MM.1S (cell line): Measurements from ENCODE around the gene GPC1.

Experiments used
- DNase-seq: peaks from one replicate; pipeline ENCODE4 v3.0.0-alpha.2; 2015
- H2AFZ ChIP-seq: fragments of 300-600 bp; sonication (generic); 2 replicates; pipeline ENCODE4 v1.6.0; 2016; ENCODE audit warnings: antibody characterized with exemption, low read length
- H3F3A ChIP-seq: fragments of 300-600 bp; sonication (generic); 2 replicates; pipeline ENCODE4 v1.6.1; 2016; ENCODE audit warnings: mild to moderate bottlenecking, antibody characterized with exemption, low read length, moderate library complexity, mixed read lengths; ENCODE audit not compliant: insufficient read depth
- H3K27ac ChIP-seq: fragments of 300-600 bp; sonication (generic); 2 replicates; pipeline ENCODE4 v1.5.1; 2016; ENCODE audit warnings: mild to moderate bottlenecking, low read length
- H3K27me3 ChIP-seq: fragments of 300-600 bp; sonication (generic); replicated peaks from 2 replicates; pipeline ENCODE4 v1.6.0; 2016; ENCODE audit warnings: low read length; ENCODE audit not compliant: insufficient read depth
- H3K36me3 ChIP-seq: fragments of 300-600 bp; sonication (generic); replicated peaks from 2 replicates; pipeline ENCODE4 v1.6.1; 2016; ENCODE audit warnings: mild to moderate bottlenecking, low read length, mixed read lengths; ENCODE audit not compliant: insufficient read depth
- H3K4me1 ChIP-seq: fragments of 300-600 bp; sonication (generic); 2 replicates; pipeline ENCODE4 v1.6.1; 2016; ENCODE audit warnings: low read length, mixed read lengths
- H3K4me2 ChIP-seq: fragments of 300-600 bp; sonication (generic); 2 replicates; pipeline ENCODE4 v1.6.0; 2016; ENCODE audit warnings: low read depth, low read length
- H3K4me3 ChIP-seq: fragments of 300-600 bp; sonication (generic); 2 replicates; pipeline ENCODE4 v1.5.1; 2016; ENCODE audit warnings: low read length, mixed read lengths
- H3K79me2 ChIP-seq: fragments of 300-600 bp; sonication (generic); 2 replicates; pipeline ENCODE4 v1.6.1; 2016; ENCODE audit warnings: mixed run types, low read length, mixed read lengths
- H3K9ac ChIP-seq: fragments of 300-600 bp; sonication (generic); 2 replicates; pipeline ENCODE4 v1.6.1; 2016; ENCODE audit warnings: low read length, mixed read lengths
- H3K9me2 ChIP-seq: fragments of 300-600 bp; sonication (generic); replicated peaks from 2 replicates; pipeline ENCODE4 v1.6.1; 2016; ENCODE audit warnings: mild to moderate bottlenecking, low read length, mixed read lengths; ENCODE audit not compliant: insufficient read depth
- H3K9me3 ChIP-seq: fragments of 300-600 bp; sonication (generic); replicated peaks from 2 replicates; pipeline ENCODE4 v1.6.1; 2016; ENCODE audit warnings: mild to moderate bottlenecking, low read length, mixed read lengths; ENCODE audit not compliant: insufficient read depth
- H4K20me1 ChIP-seq: fragments of 300-600 bp; sonication (generic); 2 replicates; pipeline ENCODE4 v1.6.1; 2016; ENCODE audit warnings: mild to moderate bottlenecking, low read length, moderate library complexity, mixed read lengths; ENCODE audit not compliant: insufficient read depth
- EZH2 ChIP-seq: fragments of 300-600 bp; sonication (generic); optimal IDR thresholded peaks from 2 replicates; pipeline ENCODE3; 2017; ENCODE audit warnings: low read depth, mild to moderate bottlenecking, antibody characterized with exemption, low read length, mixed read lengths
- EZH2phosphoT487 ChIP-seq: fragments of 300-600 bp; sonication (generic); IDR thresholded peaks from 2 replicates; pipeline ENCODE4 v1.6.1; 2018; ENCODE audit warnings: antibody characterized with exemption, low read length
- TF ChIP-seq, protein P1 (sequence below): fragments of 300-600 bp; sonication (generic); IDR thresholded peaks from 2 replicates; pipeline ENCODE4 v1.5.1; 2016; ENCODE audit warnings: antibody characterized with exemption, low read length, mixed read lengths

The GPC1 gene

DNA sequence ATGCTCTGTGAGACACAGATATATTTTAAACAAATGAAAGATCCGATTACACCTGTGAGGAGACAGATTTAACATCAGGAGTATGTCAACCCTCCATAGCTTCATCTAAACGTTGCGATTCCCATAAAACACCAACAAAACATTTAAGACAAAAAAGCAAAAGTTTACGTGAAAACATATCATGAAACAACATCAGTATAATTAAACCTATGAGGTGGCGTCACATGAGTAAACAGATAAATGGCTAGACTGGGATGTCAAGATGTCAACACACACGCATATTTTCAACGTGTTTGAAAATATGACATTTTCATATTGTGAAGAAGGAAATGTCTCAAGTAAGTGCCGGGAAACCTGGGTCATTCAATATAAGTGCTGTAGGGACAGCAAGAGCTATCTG, 25.5 kb upstream of the GPC1 start:
- Histone ChIP-seq H3K4me2 (no peak overlapping the region), H3K79me2 (no peaks in the 10 kb centered on the region), H3F3A (no peaks in the 10 kb centered on the region), H3K9me2 (no peaks in the 10 kb centered on the region), H3K9ac (no peak overlapping the region), H3K4me3 (no peak overlapping the region), H4K20me1 (no peaks in the 10 kb centered on the region), H3K36me3 (no peaks in the 10 kb centered on the region), H3K27ac (no peak overlapping the region), H3K9me3 (no peaks in the 10 kb centered on the region), H3K27me3 (peaks cover 57% of the 10 kb centered on the region), H2AFZ (no peak overlapping the region), H3K4me1 (no peaks in the 10 kb centered on the region)
- no peak for DNase-seq
- TF ChIP-seq EZH2 (no peak), EZH2phosphoT487 (no peak)
- TF ChIP-seq, protein P1, sequence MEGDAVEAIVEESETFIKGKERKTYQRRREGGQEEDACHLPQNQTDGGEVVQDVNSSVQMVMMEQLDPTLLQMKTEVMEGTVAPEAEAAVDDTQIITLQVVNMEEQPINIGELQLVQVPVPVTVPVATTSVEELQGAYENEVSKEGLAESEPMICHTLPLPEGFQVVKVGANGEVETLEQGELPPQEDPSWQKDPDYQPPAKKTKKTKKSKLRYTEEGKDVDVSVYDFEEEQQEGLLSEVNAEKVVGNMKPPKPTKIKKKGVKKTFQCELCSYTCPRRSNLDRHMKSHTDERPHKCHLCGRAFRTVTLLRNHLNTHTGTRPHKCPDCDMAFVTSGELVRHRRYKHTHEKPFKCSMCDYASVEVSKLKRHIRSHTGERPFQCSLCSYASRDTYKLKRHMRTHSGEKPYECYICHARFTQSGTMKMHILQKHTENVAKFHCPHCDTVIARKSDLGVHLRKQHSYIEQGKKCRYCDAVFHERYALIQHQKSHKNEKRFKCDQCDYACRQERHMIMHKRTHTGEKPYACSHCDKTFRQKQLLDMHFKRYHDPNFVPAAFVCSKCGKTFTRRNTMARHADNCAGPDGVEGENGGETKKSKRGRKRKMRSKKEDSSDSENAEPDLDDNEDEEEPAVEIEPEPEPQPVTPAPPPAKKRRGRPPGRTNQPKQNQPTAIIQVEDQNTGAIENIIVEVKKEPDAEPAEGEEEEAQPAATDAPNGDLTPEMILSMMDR = no peak

GRCh38 chr2:240410808-240411207, 24.7 kb upstream of the GPC1 start:
- H3K9me3 ChIP-seq = no peaks in the 10 kb centered on the region
- no peaks in the 10 kb centered on the region for H3K36me3 ChIP-seq
- H4K20me1 ChIP-seq = no peaks in the 10 kb centered on the region
- no peaks in the 10 kb centered on the region for H3K79me2 ChIP-seq
- no peak overlapping the region for H2AFZ ChIP-seq
- no peak overlapping the region for H3K27ac ChIP-seq
- DNase-seq = no peak
- peaks cover 58% of the 10 kb centered on the region for H3K27me3 ChIP-seq
- no peaks in the 10 kb centered on the region for H3K9me2 ChIP-seq
- no peaks in the 10 kb centered on the region for H3F3A ChIP-seq
- TF ChIP-seq EZH2 = no peak
- TF ChIP-seq, protein P1 = no peak
- no peak for TF ChIP-seq EZH2phosphoT487
- H3K9ac ChIP-seq = no peak overlapping the region
- H3K4me3 ChIP-seq = no peak overlapping the region
- no peak overlapping the region for H3K4me2 ChIP-seq
- no peaks in the 10 kb centered on the region for H3K4me1 ChIP-seq

- no peaks in the 10 kb centered on the region for H4K20me1 ChIP-seq
- H3K4me3 ChIP-seq = no peak overlapping the region
- H3K4me1 ChIP-seq = no peaks in the 10 kb centered on the region
- H3F3A ChIP-seq = no peaks in the 10 kb centered on the region
- no peak overlapping the region for H3K4me2 ChIP-seq
- H3K9me3 ChIP-seq = no peaks in the 10 kb centered on the region
- H3K36me3 ChIP-seq = no peaks in the 10 kb centered on the region
- DNase-seq = no peak
- H3K27me3 ChIP-seq = peaks cover 51% of the 10 kb centered on the region
- H3K27ac ChIP-seq = no peak overlapping the region
- no peak overlapping the region for H2AFZ ChIP-seq
- no peaks in the 10 kb centered on the region for H3K79me2 ChIP-seq
- TF ChIP-seq, protein P1 = no peak
- TF ChIP-seq EZH2 (no peak), EZH2phosphoT487 (no peak)
- no peaks in the 10 kb centered on the region for H3K9me2 ChIP-seq
- H3K9ac ChIP-seq = no peak overlapping the region
These were observed 24.0 kb upstream of the GPC1 start for GRCh38 chr2:240411261-240412160.
